GM18907 (cell line): ENCODE data around the gene CUBN.

Experiments
- ATAC-seq: cut with Tn5 transposase; IDR thresholded peaks from one replicate; pipeline ENCODE4 v1.9.1; 2021; ENCODE audit warnings: mild to moderate bottlenecking, moderate library complexity; ENCODE audit not compliant: unreplicated experiment

Gene CUBN

DNA sequence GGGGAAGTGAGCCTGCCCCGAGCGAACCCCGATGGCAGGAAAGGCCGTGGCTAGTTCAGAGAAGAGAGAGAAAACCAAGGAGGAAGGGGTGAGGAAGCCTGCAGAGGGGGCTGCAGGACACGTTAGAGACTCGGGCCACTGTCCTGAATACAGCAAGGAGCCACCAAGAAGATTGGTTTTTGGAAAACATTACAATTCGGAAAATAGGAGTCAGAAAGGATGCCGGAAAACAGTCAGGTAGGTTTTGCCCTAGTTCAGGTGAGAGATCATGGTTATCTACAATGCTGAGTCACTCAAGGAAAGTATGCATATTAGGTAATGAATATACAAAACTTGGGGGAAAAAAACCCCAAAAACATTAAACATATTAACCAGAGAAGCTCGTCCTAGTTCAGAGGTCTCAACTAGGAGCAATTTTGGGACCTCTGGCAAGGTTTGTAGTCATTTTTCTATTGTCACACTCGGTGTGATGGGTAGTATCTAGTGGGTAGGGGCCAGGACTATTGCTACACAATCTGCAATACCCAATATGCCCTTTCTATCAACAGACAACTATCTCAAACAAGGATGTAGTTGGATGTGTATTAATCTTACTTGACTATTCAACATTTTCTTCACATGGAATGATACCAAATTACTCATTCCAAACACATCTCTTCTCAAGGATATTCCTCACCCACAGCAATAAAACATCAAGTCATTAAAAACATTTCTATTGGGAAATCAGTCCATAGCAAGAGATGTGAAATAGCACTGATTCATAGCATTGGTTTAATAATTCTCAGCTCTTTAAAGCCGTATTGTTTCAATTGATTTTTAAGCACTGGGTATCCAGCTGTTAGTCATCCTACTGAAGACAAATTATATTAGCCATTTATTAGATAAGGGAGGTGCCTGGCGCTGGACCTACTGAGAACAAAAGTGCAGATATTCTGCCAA lies 238.0 kb downstream of the CUBN start:
- no peak for ATAC-seq

DNA sequence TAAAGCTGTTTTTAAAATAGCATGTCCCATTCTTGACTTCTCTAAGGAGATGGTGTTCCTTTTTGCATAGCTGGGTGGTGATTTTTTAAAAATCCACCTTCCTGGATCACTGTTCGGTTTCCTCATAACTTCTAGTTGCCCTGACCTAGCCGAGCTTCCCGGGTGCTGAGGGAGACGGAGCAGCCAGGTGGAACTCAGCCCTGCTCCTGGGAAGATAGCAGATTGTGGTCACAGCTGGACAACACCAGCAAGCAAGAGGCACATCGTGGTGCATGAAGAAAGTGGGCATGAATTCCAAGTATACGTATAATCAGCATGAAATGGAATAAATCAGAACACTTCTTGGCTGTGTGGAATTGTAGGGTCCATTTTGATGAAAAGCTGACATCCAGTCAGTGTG lies 238.9 kb downstream of the CUBN start:
- ATAC-seq: no peak

DNA sequence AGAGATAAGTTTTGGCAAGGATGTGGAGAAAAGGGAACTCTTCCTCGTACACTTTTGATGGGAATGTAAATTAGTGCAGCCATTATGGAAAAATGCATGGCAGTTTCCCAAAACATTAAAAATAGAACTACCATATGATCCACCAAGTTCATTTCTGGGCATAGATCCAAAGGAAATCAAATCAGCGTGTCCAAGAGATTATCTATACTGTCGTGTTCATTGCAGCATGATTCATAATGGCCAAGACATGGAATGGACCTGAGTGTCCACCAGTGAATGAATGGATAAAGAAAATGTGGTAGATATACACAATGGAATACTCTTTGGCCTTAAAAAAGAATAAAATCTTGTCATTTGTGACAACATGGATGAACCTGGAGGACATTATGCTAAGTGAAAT lies 242.0 kb downstream of the CUBN start:
- ATAC-seq: no peak

DNA sequence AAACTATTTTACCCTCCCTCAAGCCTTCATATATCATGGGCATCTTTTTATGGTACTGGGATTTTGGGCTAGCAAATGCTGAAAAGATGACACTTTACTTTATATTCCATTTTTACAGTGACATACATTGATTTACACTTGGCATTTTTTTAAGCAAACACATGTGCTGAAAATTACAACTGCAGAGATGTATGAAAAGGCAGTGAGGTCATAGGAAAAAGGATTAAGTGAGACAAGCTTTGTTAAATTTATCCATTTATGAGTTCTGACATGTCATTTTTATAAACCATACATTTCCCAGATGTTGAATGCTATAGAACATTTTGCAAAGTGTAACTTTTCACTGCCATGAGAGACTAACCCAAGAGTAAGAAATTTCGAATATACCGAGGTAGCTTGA lies 243.6 kb downstream of the CUBN start:
- ATAC-seq: no peak

DNA sequence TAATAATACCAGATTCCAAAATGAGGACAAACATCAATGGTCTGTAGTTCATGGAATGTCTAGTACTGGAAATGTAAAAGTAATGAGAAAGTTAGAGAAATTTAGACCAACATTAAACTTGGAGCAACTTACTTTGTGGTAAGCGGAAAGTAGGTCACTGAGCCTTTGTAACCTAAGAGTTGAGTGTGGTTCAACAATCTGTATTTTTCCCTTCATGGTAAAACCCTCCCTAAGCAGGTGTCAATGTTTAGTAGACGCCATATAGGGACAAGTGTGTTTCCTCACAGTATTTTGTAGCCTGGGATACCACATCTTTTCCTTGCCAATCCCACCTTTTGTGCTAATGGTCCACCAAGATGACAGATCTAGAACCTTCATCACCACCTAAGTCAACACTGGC lies 245.1 kb downstream of the CUBN start:
- no peak for ATAC-seq

DNA sequence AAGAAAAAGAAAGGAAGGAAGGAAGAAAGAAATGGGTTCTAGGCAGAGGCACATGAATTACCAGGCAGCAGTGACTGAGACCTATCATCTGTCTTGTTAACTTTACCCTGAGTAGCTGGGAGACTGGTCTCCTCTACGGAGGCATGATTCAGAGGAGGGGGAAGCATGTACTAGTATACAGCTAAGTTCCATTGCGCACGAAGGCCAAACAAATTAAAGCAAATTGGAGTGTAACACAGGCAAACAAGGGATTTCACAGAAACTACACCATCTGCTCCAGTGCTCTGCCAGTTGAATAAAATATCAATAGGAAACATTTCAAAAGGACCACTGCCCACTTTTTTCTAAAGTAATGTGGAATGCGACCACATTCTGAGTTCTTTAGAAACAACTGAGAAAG lies 246.5 kb downstream of the CUBN start:
- ATAC-seq: no peak

DNA sequence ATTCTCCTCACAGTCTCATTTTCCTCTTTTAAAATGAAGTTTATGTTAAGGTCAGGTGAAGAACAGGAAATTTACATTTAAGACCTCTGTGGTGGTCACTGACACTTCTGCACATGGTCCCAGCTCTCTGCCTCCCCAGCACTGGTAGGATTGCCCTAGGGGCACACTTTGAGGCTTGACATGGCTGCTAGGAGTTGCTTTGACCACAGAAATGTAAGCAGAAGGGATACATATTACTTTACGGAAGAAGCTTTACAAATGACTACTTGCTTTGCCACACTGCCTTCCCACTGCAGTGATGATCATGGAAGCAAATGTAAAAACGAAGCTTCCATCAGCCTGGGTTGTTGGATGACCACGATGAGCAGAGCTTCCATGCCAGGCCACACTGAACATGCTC lies 259.3 kb downstream of the CUBN start:
- ATAC-seq: no peak

DNA sequence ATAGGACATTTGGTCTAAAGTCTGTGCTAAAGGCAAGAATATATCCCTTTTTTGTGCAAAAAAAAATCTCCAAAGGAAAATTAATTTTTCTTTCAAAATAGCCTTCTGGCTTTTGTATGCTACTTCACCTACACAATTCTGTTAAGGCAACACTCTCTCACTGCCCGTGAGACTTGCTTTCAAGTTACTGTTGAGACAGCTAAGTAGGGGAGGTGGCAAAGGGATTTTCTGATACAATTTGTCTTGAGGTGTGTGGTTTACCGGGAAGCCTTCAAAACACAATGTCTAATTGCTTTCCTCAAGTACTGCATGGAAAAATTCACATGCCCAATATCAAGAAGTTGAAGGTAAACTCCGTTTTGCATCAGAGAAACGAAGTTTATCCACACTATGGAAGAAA lies 261.6 kb downstream of the CUBN start:
- no peak for ATAC-seq

DNA sequence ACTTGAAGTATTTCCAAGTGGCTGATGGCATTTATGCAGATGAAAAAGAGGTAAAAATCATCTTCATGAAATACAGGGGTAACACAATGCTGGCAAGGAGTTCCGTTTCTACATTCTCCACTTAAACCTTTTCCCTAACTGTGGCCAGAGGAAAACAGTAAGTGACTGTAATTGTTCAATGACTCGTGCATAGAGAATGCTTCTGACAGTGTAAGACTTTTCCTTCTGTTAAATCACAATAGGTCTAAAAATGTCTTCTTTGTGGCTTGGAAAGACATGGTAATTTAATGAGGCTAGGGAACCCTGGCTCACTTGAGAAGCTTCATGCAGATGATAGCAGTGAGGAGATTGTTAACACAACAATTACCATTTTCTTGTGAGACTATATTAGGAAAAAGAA lies 262.1 kb downstream of the CUBN start:
- no peak for ATAC-seq

DNA sequence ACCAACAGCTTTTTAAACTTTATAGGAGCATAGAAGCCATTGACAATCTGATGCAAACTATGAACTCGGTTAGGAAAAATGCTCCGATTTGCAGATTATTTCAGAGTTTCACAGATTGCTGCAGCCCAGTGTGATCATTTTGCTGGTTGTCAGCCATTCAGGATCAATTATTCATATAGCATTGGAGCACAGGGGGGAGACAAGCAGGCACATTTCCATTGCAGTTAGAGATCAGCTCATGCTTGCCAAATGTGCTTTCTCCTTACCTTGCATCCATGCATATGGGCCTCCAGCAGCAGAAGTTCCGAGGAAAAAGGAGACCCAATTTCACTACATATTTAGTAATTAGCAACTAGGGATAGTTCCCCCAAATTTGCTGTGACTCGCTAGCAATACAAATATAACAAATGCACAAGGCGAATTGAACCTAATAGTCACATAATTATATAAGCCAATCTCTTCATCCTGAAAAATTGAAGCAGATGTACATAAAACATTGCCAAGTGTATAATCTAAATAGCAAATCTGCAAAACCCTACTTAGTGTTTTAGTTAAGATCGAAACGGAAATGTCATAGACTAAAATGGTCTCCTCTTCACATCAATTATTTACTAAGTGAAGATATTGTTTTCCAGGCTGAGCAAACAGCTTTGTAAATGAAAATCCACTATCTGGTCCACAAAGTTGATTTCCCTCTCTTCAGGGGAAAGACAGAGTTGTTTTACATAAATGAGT lies 262.9 kb downstream of the CUBN start:
- ATAC-seq: no peak

DNA sequence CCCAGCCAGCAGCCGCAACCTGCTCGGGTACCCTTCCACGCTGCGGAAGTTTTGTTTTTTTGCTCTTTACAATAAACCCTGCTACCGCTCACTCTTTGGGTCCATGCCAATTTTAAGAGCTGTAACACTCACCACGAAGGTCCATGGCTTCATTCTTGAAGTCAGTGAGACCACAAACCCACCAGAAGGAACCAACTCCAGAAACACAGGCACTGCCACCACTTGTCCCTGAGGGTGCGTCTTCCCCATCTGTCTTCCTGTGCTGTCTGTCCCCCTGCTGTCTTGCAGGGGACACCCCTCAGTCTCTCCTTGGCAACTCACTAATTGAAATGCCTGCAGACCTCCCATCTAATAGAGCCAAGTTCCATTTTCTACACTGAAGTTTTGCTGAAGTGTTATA lies 263.8 kb downstream of the CUBN start:
- no peak for ATAC-seq

DNA sequence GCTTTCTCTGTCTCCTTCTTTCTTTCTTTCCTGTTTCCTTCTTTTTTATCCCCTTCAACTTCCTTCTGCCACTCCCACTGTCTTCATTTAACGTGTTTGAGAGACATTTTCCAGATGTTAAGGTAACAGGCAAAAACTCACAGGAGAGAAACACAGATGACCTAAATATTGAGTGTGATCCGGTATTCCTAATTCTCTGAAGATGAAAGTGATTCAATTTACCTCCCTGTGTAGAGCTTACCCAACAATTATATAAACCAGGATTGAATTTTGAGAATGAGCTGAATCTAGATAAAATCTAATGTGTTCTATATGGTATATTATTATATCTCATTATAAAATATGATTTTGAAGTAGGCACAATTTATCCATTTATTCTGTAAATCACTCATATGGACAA lies 265.8 kb downstream of the CUBN start:
- ATAC-seq: no peak

DNA sequence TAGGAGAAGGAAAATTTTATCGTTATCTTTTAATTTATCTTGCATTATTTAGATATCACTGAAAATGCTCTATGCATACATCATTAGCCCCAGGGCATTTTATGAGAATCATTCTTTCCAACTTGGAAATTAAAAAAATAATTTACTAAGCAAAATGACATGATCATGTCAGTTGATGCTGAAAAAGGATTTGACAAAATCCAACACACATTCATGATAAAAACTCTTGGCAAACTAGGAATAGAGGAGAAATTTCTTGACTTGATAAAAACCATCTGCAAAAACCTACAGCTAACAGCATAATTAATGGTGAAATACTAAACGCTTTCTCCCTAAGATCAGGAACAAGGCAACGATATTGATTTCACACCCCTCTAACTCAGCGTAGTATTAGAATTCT lies 272.2 kb downstream of the CUBN start:
- no peak for ATAC-seq

DNA sequence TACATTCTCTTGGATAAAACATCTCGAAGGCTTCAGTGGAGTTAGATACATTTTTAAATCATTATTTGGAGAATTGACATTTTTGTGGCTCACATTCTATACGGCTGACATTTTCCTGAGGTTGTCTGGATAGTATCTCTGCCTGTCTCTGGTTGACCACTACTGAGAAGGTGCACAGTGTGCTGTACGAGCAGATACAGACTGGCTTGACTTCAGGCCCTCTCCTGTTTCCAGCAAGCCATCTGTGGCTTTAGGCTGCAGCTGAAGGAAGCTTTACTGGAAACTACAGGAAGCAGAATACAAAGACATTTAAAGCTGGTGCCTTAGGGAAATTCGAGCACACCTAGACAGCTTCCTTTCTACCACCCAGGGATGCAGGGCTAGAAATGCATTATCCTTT lies 273.0 kb downstream of the CUBN start:
- ATAC-seq: no peak

DNA sequence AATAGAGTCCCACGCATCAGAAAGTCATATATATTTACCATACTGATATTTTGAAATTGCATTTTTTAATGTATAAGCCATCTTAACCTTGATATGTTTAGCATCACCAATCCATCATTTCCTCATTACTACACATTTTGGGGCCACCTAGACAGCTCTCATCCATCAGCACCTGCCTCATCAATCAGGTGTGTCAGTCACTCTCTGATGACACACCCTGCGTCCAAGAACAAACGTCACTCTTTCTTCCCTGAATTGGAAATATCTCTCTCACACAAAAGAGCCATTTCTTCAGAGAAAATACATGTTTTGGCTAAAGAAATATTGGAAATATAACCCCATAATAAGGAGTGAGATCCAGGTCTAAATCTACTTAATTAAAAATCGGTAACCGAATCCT lies 273.5 kb downstream of the CUBN start:
- no peak for ATAC-seq

DNA sequence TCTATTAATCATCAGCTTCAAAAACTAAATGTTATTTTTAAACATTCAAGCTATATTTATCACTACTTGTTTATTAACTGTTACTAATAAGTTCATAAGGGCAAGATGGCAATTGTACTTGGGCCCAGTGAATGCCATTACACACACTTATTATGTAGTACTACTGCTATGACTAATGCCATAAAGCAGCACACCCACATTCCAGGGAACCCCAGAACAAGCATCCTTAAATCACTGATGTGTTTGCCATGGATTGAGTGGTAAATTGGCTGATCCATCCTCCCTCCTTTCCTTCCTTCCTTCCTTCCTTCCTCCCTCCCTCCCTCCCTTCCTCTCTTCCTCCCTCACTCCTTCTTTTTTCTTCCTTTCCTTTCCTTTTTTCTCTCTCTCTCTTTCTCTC lies 275.0 kb downstream of the CUBN start:
- no peak for ATAC-seq

DNA sequence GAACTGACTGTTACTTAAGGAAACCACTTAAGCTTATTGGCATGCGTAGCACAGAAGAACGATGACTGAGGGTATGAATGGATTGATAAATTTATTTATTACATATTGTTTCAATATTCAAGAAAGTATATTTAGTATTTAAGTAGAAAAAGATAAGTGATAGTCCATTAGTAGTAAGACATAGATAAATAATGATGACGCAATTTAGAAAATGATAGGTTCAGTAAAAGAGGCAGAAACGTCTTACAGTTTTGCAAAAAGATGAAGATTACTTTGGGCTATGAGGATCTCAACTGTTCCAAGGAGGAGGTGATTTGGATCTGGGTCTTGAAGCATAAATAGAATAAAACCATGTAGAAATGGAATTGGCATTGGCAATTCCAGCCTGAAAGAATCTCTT lies 275.8 kb downstream of the CUBN start:
- ATAC-seq: no peak

DNA sequence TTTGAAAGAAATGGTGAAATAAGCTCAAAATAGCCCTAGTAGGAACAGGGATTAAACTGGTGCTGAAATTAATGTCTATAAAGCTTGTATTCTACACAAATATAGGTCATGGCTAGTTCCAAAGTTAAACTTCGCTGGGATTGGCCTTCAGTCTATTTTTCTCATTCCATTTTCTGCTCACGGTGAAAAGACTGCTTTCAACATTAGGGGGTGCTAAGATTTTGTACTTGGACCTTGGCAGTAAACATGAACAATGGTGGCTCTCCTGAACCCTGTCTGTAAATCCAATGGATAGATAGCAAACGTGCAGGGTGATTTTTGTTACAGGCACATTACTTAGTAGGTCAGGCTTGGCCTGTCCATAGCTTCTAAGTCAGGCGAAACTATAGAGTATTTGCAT lies 276.4 kb downstream of the CUBN start:
- ATAC-seq: no peak

DNA sequence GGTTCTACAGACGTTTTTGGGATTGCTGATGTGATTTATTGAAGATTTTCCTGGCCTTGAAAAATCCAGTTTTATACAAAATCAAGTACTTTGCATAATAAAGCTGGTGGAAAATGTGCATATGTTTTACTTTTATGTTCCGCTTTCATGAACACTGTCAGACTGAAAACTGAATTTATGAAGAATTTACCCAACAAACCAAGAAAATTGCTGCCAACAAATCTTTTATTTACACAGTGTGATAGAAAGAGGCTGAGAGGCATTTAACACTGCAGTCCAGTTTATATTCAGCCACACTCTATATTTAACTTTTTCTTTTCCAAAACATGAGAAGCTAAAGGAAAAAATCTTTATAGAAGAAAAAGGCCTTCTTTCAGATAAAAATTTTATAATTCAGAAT lies 277.0 kb downstream of the CUBN start:
- no peak for ATAC-seq

DNA sequence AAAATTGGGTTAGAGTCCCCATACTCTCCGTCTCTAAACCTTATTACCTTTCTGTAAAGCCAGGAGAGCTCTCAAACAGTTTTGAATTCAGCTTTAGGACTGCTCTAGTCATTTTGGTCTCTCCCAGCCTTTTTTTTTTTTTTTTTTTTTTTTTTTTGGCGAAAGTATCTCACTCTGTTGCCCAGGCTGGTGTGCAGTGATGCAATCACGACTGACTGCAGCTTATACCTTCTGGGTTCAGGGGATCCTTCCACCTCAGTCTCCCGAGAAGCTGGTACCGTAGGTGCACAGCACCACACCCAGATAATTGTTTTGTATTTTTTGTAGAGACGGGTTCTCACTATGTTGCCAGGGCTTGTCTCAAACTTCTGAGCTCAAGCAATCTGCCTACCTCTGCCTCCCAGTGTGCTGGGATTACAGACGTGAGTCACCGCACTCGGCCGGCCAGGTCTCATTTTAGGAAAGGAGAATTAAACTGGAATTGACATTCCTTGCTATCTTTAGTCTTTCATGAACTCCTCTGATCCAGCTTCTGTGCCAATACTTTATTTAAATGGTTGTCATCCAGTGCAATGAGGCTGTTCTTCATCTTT lies 281.0 kb downstream of the CUBN start:
- ATAC-seq: no peak

DNA sequence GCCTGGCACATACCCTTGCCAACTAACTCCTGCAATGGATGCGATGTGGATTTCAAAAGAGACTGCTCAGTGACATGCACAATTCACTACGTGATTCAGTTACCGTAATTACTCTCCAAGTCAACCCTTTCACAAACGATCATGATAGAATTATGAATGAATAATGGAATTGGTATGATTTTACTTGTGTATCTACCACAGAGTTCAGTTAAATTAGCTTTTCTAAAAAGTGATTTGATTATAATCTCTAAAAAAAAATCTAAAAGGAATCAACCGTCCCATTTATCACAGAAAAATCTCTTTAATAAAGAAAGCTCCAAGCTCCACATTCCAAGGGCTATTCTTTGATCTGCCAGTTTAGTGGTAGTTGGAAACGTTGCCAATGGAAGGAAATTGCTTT lies 282.0 kb downstream of the CUBN start:
- ATAC-seq: no peak

DNA sequence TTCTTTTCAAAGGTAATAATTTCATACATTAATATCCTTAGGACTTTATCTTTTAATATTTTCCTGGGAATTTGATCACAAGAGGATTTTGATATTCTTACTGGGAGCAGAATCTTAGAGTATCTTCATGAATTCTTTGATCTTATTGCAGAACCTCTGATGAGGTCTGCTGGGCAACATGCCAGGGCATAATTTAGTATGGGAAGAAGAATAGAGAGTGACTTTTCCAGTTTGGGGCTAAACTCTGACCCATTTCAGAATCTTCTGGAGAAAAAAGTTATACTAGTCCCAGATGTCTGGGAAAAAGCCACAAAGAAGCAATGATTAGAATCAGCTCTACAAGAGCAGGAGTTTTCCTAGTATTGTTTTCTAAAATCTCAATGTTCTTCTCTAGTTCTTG lies 284.4 kb downstream of the CUBN start:
- no peak for ATAC-seq
